HL-60 (cell line): ENCODE measurements around the gene THRAP3.

Source experiments
- CTCF ChIP-seq: IDR thresholded peaks from one replicate; pipeline ENCODE4 v1.5.1; 2011; ENCODE audit warnings: low read length, control low read depth, inconsistent platforms; ENCODE audit not compliant: insufficient read depth
- POLR2AphosphoS5 ChIP-seq: IDR thresholded peaks from 2 replicates; pipeline ENCODE4 v1.6.1; 2012; ENCODE audit warnings: low read depth
- REST ChIP-seq: IDR thresholded peaks from 2 replicates; pipeline ENCODE4 v1.6.1; 2012; ENCODE audit warnings: low read depth; ENCODE audit not compliant: insufficient replicate concordance
- SPI1 ChIP-seq: IDR thresholded peaks from 2 replicates; pipeline ENCODE4 v1.6.1; 2012; ENCODE audit warnings: low read depth, mild to moderate bottlenecking, borderline replicate concordance

DNA sequence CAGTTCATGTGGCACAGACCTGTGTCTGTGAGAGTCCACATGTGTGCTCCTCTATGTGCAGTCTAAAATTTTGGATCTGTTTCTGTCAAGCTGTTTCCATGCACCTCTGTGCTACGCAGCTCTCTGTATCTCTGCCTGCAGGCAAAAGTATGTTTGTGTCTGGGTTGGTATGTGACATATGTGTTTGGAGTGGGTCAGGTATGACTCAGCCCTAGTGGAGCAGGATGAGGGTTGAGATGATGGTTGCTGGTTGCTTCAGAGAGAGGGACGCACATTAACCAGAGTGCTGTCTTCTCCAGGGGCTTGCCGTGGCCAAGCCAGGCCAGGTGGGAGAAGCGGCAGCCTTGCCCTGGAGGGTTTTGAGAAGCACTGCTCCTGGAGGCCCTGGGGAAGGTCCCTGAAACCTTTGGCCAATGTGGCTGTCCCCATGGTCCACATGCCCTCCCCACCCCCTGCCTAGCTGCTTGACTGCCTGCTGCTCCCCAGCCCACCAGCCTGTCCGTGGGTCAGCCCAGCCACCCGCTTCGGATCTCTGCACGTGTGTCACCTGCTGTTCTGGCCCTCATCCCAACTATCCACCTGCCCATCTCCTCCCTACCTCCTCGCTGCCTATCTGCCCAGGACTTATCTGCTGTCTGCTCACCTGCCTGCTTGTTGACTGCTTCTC is 103.3 kb downstream of the THRAP3 start:
- TF ChIP-seq CTCF (no peak), SPI1 (no peak), REST (no peak), POLR2AphosphoS5 (no peak)
